GM12878 (cell line): ENCODE measurements around the gene BEST3.
A peak's percentile ranks its signal among the peaks of the same experiment; 100 is the strongest.

Experiments used
- CTCF ChIP-seq, 3 experiments: IDR thresholded peaks in 2 of 3; conservative IDR thresholded peaks in 1 of 3; 2 replicates each; pipeline ENCODE4 v1.5.1; 2011; ENCODE audit warnings: low read depth in 3 of 3, low read length in 3 of 3, mild to moderate bottlenecking in 3 of 3, control low read depth in 2 of 3, moderate library complexity in 2 of 3, inconsistent platforms in 1 of 3, mixed read lengths in 1 of 3; ENCODE audit not compliant: control insufficient read depth in 2 of 3, insufficient read depth in 1 of 3; ENCODE audit errors: extremely low read depth in 1 of 3
- EED ChIP-seq: sonication (generic); IDR thresholded peaks from 2 replicates; pipeline ENCODE4 v1.6.1; 2016; ENCODE audit warnings: antibody characterized with exemption, low read depth
- RAD21 ChIP-seq: IDR thresholded peaks from 2 replicates; pipeline ENCODE4 v1.6.1; 2011; ENCODE audit warnings: mild to moderate bottlenecking, low read depth, low read length, moderate library complexity; ENCODE audit not compliant: insufficient read depth

GRCh38 chr12:69738351-69739286 lies 39.5 kb upstream of the BEST3 start, which contains the start of gene RAB3IP:
- TF ChIP-seq EED = no peak
- TF ChIP-seq RAD21 = no peak
- TF ChIP-seq CTCF (IDR thresholded peaks at IDR 0.05 in 2 of 3, conservative IDR thresholded peaks at IDR 0.05 in 1 of 3; ENCODE audit: control insufficient read depth in 2 of 3, extremely low read depth in 1 of 3, insufficient read depth in 1 of 3, low read depth in 3 of 3, low read length in 3 of 3) = peak; percentile 52 to 81 (median 64); a peak in 5 of 6 replicates
